Keratinocyte (primary cell): Measurements from ENCODE around the gene CDH8. TPM values are rescaled to one million over a fixed set of nuclear protein-coding genes. Genes with fewer than 3 reads are reported as not detected.

Experiments used
- DNase-seq: peaks from one replicate; pipeline ENCODE4 v3.0.0-alpha.2; 2011; ENCODE audit warnings: low read depth, missing footprints, low spot score
- FAIRE-seq: peaks from 2 replicates; lab custom pipeline; 2011; peaks lifted over from hg19 to GRCh38; lab: Jason Lieb, UNC
- H2AFZ ChIP-seq: 2 replicates; pipeline ENCODE4 v1.6.0; 2012; ENCODE audit warnings: low read length, control low read depth, inconsistent platforms; ENCODE audit not compliant: control insufficient read depth
- H3K27ac ChIP-seq: 2 replicates; pipeline ENCODE4 v1.5.1; 2011; ENCODE audit warnings: low read length; ENCODE audit not compliant: control insufficient read depth, insufficient read depth
- H3K27me3 ChIP-seq: 3 replicates; pipeline ENCODE4 v1.6.0; 2011; ENCODE audit warnings: low read length; ENCODE audit not compliant: control insufficient read depth, insufficient read depth; ENCODE audit errors: extremely low read depth
- H3K36me3 ChIP-seq, 2 experiments: 2 replicates in 1 of 2; 3 replicates in 1 of 2; pipeline ENCODE4 v1.5.1; 2011; ENCODE audit warnings: low read length in 2 of 2, mild to moderate bottlenecking in 1 of 2; ENCODE audit not compliant: control insufficient read depth in 2 of 2, insufficient read depth in 2 of 2; ENCODE audit errors: extremely low read depth in 1 of 2
- H3K4me1 ChIP-seq: 3 replicates; pipeline ENCODE4 v1.5.1; 2011; ENCODE audit warnings: low read length; ENCODE audit not compliant: control insufficient read depth, insufficient read depth; ENCODE audit errors: extremely low read depth
- H3K4me2 ChIP-seq: 3 replicates; pipeline ENCODE4 v1.6.0; 2011; ENCODE audit warnings: low read depth, low read length; ENCODE audit not compliant: control insufficient read depth, insufficient read depth; ENCODE audit errors: extremely low read depth
- H3K4me3 ChIP-seq, 3 experiments: fragments of 200-600 bp in 1 of 3; sonication (generic) in 1 of 3; 2 replicates in 2 of 3; 3 replicates in 1 of 3; pipeline ENCODE4 v1.5.1; 2011 to 2016; ENCODE audit warnings: low read length in 3 of 3, mild to moderate bottlenecking in 3 of 3, control low read depth in 2 of 3, inconsistent platforms in 1 of 3, low read depth in 1 of 3, mixed read lengths in 1 of 3, mixed run types in 1 of 3, moderate library complexity in 1 of 3; ENCODE audit not compliant: control insufficient read depth in 2 of 3, insufficient read depth in 2 of 3; ENCODE audit errors: extremely low read depth in 1 of 3
- H3K79me2 ChIP-seq: 2 replicates; pipeline ENCODE4 v1.6.0; 2012; ENCODE audit warnings: low read length; ENCODE audit not compliant: control insufficient read depth, insufficient read depth
- H3K9ac ChIP-seq: 3 replicates; pipeline ENCODE4 v1.6.0; 2011; ENCODE audit warnings: low read length; ENCODE audit not compliant: control insufficient read depth, insufficient read depth; ENCODE audit errors: extremely low read depth
- H3K9me1 ChIP-seq: 3 replicates; pipeline ENCODE4 v1.6.0; 2011; ENCODE audit warnings: low read length; ENCODE audit not compliant: control insufficient read depth, insufficient read depth; ENCODE audit errors: extremely low read depth
- H3K9me3 ChIP-seq: 2 replicates; pipeline ENCODE4 v1.5.1; 2012; ENCODE audit warnings: low read depth, low read length; ENCODE audit not compliant: control insufficient read depth
- H4K20me1 ChIP-seq: 3 replicates; pipeline ENCODE4 v1.6.0; 2011; ENCODE audit warnings: low read length; ENCODE audit not compliant: control insufficient read depth, insufficient read depth; ENCODE audit errors: extremely low read depth
- EZH2 ChIP-seq: IDR thresholded peaks from one replicate; pipeline ENCODE4 v1.6.1; 2012; ENCODE audit warnings: inconsistent platforms, mild to moderate bottlenecking, low read length, moderate library complexity
- dilution Hi-C: fragments of 300-500 bp; cut with MboI; formaldehyde crosslinking; loops from one replicate; pipeline ENCODE4 v1.7.0; 2020; ENCODE audit warnings: low sequenced_read_pairs; ENCODE audit not compliant: extremely low pct_ligation_motif_present
- polyA plus RNA-seq, 5 experiments: library from polyadenylated mRNA; depleted of rRNA in 3 of 5; stranded (reverse) in 3 of 5; stranded (forward) in 1 of 5; unstranded in 1 of 5; fragments of >200 nt; gene quantifications; 1 replicate in 1 of 5; 2 replicates in 3 of 5; 3 replicates in 1 of 5; pipeline versions ENCODE4 v1.2.1 to v1.2.3, GENCODE V29; 2011 to 2012; ENCODE audit warnings: missing spikeins in 2 of 5, low read depth in 1 of 5, low replicate concordance in 1 of 5
- TF ChIP-seq, protein P1 (sequence below), 3 experiments: IDR thresholded peaks in 1 of 3; conservative IDR thresholded peaks in 1 of 3; optimal IDR thresholded peaks in 1 of 3; 2 replicates in 2 of 3; 3 replicates in 1 of 3; pipeline versions ENCODE3 to v1.5.1; 2011; ENCODE audit warnings: low read length in 3 of 3, mild to moderate bottlenecking in 3 of 3, moderate library complexity in 2 of 3, control low read depth in 1 of 3, inconsistent platforms in 1 of 3; ENCODE audit not compliant: insufficient read depth in 2 of 3; ENCODE audit errors: extremely low read depth in 1 of 3

The CDH8 gene
- polyA plus RNA-seq, 1 donor (not counting 4 experiments of a cell fraction or from before 2014, with no cell fraction given) = 0.18 TPM

DNA sequence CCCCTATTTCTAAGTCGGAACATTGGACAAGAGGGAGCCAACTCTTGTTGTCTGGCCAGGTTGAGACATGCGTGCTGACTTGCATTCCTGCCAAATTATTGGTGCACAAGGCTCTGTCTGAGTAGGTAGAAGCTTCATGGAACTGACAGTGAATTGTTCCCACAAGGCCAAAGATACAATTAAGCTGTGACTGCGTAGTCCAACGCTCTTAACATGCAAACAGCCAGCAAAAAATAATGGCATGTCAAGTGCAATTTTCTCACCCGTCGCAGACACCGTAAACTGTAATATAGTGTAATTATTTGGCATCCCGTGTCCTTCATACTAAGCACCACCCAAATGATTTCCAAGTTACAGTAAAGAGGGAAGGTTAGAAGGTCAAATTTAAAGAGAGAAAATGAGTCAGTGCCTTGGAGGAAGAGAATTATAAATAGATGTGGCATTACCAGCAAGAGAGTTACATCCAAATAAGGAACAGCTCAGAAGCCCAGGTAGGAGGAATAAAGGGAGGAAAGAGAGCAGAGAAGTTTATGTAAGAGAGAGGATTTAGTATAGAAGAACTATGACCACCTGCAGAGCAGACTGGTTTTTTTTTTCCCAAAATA is 21.8 kb downstream of the CDH8 start:
- no peak for DNase-seq

DNA sequence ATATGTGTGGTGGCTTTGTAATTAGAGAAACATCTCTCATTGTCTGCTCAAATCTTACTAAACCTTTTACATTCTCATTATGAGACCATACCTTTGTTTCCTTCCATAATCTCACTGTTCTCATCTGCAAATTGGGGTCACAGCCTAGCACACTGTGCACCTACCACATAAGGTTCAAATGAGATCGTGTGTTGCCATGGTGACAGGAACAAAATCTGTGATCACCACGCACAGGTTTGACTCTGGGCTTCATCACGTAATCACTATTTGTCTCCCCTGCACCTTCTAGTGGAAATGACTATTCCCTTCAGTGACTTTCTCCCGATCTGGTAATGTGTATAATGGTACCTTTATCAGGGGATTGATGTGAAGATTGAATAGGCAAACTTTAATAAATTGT is 26.1 kb downstream of the CDH8 start:
- no peaks in the 10 kb centered on the region for H4K20me1 ChIP-seq
- H3K4me3 ChIP-seq = no peak overlapping the region
- TF ChIP-seq, protein P1, sequence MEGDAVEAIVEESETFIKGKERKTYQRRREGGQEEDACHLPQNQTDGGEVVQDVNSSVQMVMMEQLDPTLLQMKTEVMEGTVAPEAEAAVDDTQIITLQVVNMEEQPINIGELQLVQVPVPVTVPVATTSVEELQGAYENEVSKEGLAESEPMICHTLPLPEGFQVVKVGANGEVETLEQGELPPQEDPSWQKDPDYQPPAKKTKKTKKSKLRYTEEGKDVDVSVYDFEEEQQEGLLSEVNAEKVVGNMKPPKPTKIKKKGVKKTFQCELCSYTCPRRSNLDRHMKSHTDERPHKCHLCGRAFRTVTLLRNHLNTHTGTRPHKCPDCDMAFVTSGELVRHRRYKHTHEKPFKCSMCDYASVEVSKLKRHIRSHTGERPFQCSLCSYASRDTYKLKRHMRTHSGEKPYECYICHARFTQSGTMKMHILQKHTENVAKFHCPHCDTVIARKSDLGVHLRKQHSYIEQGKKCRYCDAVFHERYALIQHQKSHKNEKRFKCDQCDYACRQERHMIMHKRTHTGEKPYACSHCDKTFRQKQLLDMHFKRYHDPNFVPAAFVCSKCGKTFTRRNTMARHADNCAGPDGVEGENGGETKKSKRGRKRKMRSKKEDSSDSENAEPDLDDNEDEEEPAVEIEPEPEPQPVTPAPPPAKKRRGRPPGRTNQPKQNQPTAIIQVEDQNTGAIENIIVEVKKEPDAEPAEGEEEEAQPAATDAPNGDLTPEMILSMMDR (optimal IDR thresholded peaks at IDR 0.05 in 1 of 3, IDR thresholded peaks at IDR 0.05 in 1 of 3, conservative IDR thresholded peaks at IDR 0.05 in 1 of 3; ENCODE audit: extremely low read depth in 1 of 3, insufficient read depth in 2 of 3, low read length in 3 of 3) = no peak
- no peak for TF ChIP-seq EZH2
- H3K9me3 ChIP-seq = no peaks in the 10 kb centered on the region
- peaks cover 2% of the 10 kb centered on the region for H3K4me1 ChIP-seq
- H2AFZ ChIP-seq = no peak overlapping the region
- no peak overlapping the region for H3K27ac ChIP-seq
- H3K4me2 ChIP-seq = no peak overlapping the region
- DNase-seq (no peak), FAIRE-seq (no peak)
- no peaks in the 10 kb centered on the region for H3K79me2 ChIP-seq
- H3K9me1 ChIP-seq = no peaks in the 10 kb centered on the region
- H3K27me3 ChIP-seq = no peaks in the 10 kb centered on the region
- no peak overlapping the region for H3K9ac ChIP-seq
- dilution Hi-C loops = no loop called here
- no peaks in the 10 kb centered on the region for H3K36me3 ChIP-seq

More for the DNA sequence above, 21.8 kb downstream of the CDH8 start:
- H3K9ac ChIP-seq = no peak overlapping the region
- H3K4me2 ChIP-seq = no peak overlapping the region
- no peak for FAIRE-seq
- no peak overlapping the region for H3K4me3 ChIP-seq
- H3K27me3 ChIP-seq = no peaks in the 10 kb centered on the region
- no peaks in the 10 kb centered on the region for H4K20me1 ChIP-seq
- H3K27ac ChIP-seq = no peak overlapping the region
- H3K79me2 ChIP-seq = no peaks in the 10 kb centered on the region
- no peak for TF ChIP-seq EZH2
- TF ChIP-seq, protein P1 (optimal IDR thresholded peaks at IDR 0.05 in 1 of 3, IDR thresholded peaks at IDR 0.05 in 1 of 3, conservative IDR thresholded peaks at IDR 0.05 in 1 of 3; ENCODE audit: extremely low read depth in 1 of 3, insufficient read depth in 2 of 3, low read length in 3 of 3) = no peak
- H3K36me3 ChIP-seq = no peaks in the 10 kb centered on the region
- dilution Hi-C loops = no loop called here
- no peaks in the 10 kb centered on the region for H3K9me3 ChIP-seq
- peaks cover 2% of the 10 kb centered on the region for H3K4me1 ChIP-seq
- no peaks in the 10 kb centered on the region for H3K9me1 ChIP-seq
- no peak overlapping the region for H2AFZ ChIP-seq
